IMR-90 (cell line): ENCODE results near the gene TCF7L2.

Experiments used
- BHLHE40 ChIP-seq: fragments of 150-350 bp; IDR thresholded peaks from 2 replicates; pipeline ENCODE4 v1.6.1; 2016; ENCODE audit warnings: mild to moderate bottlenecking, low read depth, low read length
- CHD1 ChIP-seq: IDR thresholded peaks from 2 replicates; pipeline ENCODE4 v1.6.1; 2012; ENCODE audit warnings: low read depth, low read length, improper control_type of control experiment
- CTCF ChIP-seq: conservative IDR thresholded peaks from 2 replicates; pipeline ENCODE4 v1.5.1; 2012; ENCODE audit warnings: mild to moderate bottlenecking, low read depth, low read length, improper control_type of control experiment
- MAFK ChIP-seq: IDR thresholded peaks from 2 replicates; pipeline ENCODE4 v1.6.1; 2012; ENCODE audit warnings: low read depth, low read length, improper control_type of control experiment
- MAZ ChIP-seq: IDR thresholded peaks from 2 replicates; pipeline ENCODE4 v1.6.1; 2012; ENCODE audit warnings: low read depth, mild to moderate bottlenecking, low read length, improper control_type of control experiment, moderate library complexity, borderline replicate concordance
- MXI1 ChIP-seq: IDR thresholded peaks from 2 replicates; pipeline ENCODE4 v1.6.1; 2012; ENCODE audit warnings: low read depth, mild to moderate bottlenecking, low read length, moderate library complexity, borderline replicate concordance
- NFE2L2 ChIP-seq: fragments of 150-350 bp; IDR thresholded peaks from 2 replicates; pipeline ENCODE4 v1.6.1; 2016; ENCODE audit warnings: low read depth, mild to moderate bottlenecking, low read length
- POLR2A ChIP-seq: IDR thresholded peaks from 2 replicates; pipeline ENCODE4 v1.6.1; 2012; ENCODE audit warnings: mild to moderate bottlenecking, low read depth, low read length
- RFX5 ChIP-seq: IDR thresholded peaks from 2 replicates; pipeline ENCODE4 v1.8.0; 2012; ENCODE audit warnings: low read depth, mild to moderate bottlenecking, low read length, moderate library complexity
- SMC3 ChIP-seq: fragments of 150-350 bp; IDR thresholded peaks from 2 replicates; pipeline ENCODE4 v1.6.1; 2016; ENCODE audit warnings: low read depth, mild to moderate bottlenecking, antibody characterized with exemption, low read length, moderate library complexity
- USF2 ChIP-seq: fragments of 150-350 bp; IDR thresholded peaks from 2 replicates; pipeline ENCODE4 v1.6.1; 2017; ENCODE audit warnings: mild to moderate bottlenecking, antibody characterized with exemption, low read length, low read depth

- TF ChIP-seq CTCF (no peak), POLR2A (no peak), RFX5 (no peak), MXI1 (no peak), BHLHE40 (no peak), SMC3 (no peak), USF2 (no peak), MAZ (no peak), MAFK (no peak), CHD1 (no peak), NFE2L2 (no peak)
These were observed 174.7 kb downstream of the TCF7L2 start for GRCh38 chr10:113124724-113125123.
